Measurements from ENCODE around the gene PDE4D.

DNA sequence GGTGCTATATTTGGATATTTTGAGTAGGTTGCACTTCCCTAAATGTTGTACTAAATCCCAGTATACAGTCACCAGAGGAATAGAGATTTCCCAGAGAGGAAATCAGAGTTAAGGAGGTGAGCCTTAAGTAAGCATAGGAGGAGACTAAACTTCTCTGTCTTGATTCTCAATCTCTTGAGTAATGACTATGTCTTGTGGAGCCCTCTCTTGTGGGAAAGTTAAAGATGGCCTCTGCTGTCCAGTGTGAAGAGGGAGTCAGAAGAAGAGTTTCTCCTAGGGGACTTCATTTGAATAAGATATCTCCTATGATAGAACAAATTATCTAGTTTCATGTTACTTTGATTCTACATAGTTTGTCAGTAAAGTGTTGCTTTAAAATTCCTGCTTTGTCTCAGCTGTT lies 502.5 kb downstream of the PDE4D start:
- TF ChIP-seq CTCF (IDR thresholded peaks at IDR 0.05 in 2 of 3, conservative IDR thresholded peaks at IDR 0.05 in 1 of 3; ENCODE audit: control insufficient read depth in 2 of 3, extremely low read depth in 1 of 3, insufficient read depth in 1 of 3, low read depth in 3 of 3, low read length in 3 of 3) (no peak), JUND (IDR thresholded peaks at IDR 0.05; ENCODE audit: low read depth, low read length) (no peak), POLR2A (IDR thresholded peaks at IDR 0.05; ENCODE audit: low read depth, low read length) (no peak), TAF1 (IDR thresholded peaks at IDR 0.05; ENCODE audit: borderline replicate concordance, low read depth, low read length) (no peak), RFX5 (IDR thresholded peaks at IDR 0.05; ENCODE audit: low read depth, low read length) (no peak), MXI1 (IDR thresholded peaks at IDR 0.05; ENCODE audit: low read depth, low read length) (no peak), EP300 (IDR thresholded peaks at IDR 0.05; ENCODE audit: borderline replicate concordance in 1 of 2, control insufficient read depth in 1 of 2, low read depth in 2 of 2, low read length in 2 of 2) (no peak), STAT1 (conservative IDR thresholded peaks at IDR 0.05) (no peak)
- TF ChIP-seq, protein P1, sequence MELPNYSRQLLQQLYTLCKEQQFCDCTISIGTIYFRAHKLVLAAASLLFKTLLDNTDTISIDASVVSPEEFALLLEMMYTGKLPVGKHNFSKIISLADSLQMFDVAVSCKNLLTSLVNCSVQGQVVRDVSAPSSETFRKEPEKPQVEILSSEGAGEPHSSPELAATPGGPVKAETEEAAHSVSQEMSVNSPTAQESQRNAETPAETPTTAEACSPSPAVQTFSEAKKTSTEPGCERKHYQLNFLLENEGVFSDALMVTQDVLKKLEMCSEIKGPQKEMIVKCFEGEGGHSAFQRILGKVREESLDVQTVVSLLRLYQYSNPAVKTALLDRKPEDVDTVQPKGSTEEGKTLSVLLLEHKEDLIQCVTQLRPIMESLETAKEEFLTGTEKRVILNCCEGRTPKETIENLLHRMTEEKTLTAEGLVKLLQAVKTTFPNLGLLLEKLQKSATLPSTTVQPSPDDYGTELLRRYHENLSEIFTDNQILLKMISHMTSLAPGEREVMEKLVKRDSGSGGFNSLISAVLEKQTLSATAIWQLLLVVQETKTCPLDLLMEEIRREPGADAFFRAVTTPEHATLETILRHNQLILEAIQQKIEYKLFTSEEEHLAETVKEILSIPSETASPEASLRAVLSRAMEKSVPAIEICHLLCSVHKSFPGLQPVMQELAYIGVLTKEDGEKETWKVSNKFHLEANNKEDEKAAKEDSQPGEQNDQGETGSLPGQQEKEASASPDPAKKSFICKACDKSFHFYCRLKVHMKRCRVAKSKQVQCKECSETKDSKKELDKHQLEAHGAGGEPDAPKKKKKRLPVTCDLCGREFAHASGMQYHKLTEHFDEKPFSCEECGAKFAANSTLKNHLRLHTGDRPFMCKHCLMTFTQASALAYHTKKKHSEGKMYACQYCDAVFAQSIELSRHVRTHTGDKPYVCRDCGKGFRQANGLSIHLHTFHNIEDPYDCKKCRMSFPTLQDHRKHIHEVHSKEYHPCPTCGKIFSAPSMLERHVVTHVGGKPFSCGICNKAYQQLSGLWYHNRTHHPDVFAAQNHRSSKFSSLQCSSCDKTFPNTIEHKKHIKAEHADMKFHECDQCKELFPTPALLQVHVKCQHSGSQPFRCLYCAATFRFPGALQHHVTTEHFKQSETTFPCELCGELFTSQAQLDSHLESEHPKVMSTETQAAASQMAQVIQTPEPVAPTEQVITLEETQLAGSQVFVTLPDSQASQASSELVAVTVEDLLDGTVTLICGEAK (IDR thresholded peaks at IDR 0.05; ENCODE audit: borderline replicate concordance) = no peak

Data from GM12878 (cell line).